Skin of body (tissue), 2 donors: ENCODE data around the gene PRSS35. TPM values are rescaled to one million over a fixed set of nuclear protein-coding genes. Genes with fewer than 3 reads are reported as not detected.
A peak's percentile ranks its signal among the peaks of the same experiment; 100 is the strongest.
"Not testable (repeated sequence)": the region's sequence is repeated elsewhere in the genome, so short reads cannot be mapped to it uniquely, and the experiment has no call there.

Experiments
- DNase-seq: peaks from one replicate; lab custom pipeline; 2025; lab: John Stamatoyannopoulos, UW
- total RNA-seq: library from RNA; depleted of rRNA; stranded (reverse); fragments of >200 nt; gene quantifications from one replicate; pipeline ENCODE4 v1.2.3, GENCODE V29; 2014

PRSS35 gene, protein sequence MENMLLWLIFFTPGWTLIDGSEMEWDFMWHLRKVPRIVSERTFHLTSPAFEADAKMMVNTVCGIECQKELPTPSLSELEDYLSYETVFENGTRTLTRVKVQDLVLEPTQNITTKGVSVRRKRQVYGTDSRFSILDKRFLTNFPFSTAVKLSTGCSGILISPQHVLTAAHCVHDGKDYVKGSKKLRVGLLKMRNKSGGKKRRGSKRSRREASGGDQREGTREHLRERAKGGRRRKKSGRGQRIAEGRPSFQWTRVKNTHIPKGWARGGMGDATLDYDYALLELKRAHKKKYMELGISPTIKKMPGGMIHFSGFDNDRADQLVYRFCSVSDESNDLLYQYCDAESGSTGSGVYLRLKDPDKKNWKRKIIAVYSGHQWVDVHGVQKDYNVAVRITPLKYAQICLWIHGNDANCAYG
- 4.4 TPM for total RNA-seq

GRCh38 chr6:83511901-83512681, at the start of gene PRSS35:
Gene PRSS35 (plus strand): TSS chr6:83512534. CDS start chr6:83523442, 10,908 bp downstream.
- no peak for DNase-seq

DNA sequence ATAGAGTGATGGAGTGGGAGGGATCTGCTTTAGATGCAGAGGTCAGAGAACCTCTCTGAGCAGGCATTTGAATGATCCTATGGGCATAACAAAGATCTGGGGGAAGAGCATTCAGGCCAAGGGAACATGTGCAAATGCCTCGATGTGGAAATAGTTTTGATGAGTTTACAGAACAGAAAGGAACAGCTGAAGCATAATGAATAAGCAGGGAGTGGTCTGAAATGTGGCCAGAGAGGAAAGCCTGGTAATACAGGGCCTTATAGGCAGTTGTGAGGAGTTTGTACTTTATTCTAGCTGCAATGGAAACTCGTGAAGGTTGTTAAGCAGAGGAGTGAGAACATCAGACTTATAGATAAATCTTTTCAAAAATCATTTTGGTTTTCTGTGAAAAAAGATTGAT, 48.4 kb upstream of the PRSS35 start:
- DNase-seq, result no peak

DNA sequence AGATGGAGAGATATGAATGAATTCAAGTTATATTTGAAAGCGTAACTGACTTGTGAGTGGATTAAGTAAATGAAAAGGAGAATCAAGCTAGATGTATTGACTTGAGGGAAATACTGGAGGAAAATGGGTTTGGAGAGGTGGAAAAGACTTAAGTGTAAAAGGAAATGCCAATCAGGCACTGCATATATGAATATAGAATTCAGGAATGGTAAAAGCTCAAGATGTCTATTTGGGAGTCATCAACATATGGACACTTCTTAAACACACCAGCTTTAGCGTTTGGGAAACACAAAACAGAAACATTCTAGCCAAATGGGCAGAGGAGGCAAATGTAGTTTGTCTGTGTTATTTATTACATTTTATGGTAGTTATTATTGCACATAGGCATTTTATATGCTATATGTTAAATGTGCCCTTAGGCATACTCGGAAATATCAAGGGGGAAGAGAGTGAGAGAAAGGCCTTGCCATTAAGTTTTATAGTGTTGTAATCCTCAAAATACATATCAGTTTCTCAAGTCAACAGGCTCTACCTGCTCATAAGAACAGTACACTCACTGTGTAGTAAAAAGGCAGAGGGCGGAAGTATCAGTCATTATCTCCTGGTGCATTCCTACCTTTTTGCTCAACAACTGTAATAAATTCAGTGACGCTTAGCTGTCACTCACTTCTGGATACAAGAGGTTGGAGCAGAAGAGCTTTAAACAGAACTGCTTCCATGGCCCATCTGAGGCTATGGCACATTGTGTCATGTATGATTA, 47.8 kb upstream of the PRSS35 start:
- DNase-seq, result no peak

GRCh38 chr6:83466328-83466727, 46.0 kb upstream of the PRSS35 start:
- DNase-seq, result no peak

GRCh38 chr6:83467620-83468036, 44.7 kb upstream of the PRSS35 start:
- no peak for DNase-seq

- DNase-seq, result no peak
Observed at GRCh38 chr6:83470001-83470400, 42.3 kb upstream of the PRSS35 start.

DNA sequence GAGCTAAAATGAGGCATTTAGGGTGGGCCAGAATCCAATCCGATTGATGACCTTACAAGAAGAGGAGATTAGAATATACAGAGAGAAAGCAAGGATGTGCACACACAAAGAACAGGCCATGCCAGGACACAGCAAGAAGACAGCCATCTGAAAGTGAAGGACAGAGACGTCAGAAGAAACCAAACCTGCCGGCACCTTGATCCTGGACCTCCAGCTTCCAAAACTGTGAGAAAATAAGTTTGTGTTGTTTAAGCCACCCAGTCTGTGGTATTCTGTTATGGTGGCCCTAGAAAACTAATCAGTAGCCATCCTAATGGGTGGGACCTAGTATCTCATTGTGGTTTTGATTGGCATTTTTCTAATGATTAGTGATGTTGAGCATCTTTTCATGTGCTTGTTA, 41.7 kb upstream of the PRSS35 start:
- no peak for DNase-seq

DNA sequence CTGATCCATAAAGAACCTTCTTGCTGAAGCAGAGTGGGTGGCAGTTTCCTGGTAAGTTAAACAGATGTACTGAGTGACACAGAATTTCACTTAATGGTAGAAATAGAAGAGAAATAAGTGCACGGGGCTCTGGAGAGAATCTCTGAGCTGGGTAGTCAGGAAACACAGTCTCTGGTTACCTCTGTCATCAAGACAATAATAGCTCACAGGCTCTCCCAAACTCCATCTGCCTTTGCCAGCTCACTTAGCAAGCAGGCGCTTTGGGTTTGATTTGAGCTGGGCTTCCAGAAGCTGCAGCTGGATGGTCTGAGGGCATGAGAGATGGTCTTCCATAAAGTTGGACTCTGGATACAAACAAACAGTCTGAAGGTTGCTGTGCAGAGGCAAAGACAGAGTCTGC, 39.6 kb upstream of the PRSS35 start:
- no peak for DNase-seq

DNA sequence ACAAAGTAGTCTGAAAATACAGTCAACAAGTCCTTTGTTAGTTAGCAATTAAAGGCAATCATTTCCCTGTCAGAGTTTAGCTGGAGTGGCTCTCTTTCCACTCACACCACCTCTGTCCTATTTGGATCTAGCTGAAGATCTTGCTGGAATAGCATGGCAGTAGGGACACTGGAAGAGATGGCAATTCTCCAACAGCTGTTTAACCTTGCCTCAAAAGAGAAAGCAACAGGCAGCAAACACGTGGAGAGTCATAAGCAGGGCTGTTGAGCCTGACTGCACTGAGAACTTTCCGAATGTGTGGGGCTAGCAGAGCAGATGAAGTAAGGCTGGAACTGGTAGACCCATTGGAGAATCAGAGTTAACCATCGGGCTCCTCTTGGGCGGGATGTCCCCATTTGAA, 38.0 kb upstream of the PRSS35 start:
- no peak for DNase-seq

DNA sequence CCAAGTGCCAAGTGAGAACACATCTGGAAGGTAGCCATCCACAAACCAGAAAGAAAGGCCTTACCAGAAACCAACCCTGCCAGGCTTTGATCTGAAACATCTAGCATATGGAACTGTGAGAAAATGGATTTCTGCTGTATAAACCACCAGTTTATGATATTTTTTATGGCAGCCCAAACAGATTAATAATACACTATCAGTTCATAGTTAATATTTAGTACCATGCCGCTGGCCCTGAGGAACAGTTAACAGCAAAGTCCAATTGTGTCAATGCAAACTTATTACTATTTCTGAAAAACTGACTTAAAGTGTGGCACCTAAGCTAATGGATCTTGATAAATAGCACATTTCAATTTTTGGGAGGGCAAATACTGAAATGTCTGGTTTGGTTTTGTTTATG, 35.4 kb upstream of the PRSS35 start:
- DNase-seq, result no peak

DNA sequence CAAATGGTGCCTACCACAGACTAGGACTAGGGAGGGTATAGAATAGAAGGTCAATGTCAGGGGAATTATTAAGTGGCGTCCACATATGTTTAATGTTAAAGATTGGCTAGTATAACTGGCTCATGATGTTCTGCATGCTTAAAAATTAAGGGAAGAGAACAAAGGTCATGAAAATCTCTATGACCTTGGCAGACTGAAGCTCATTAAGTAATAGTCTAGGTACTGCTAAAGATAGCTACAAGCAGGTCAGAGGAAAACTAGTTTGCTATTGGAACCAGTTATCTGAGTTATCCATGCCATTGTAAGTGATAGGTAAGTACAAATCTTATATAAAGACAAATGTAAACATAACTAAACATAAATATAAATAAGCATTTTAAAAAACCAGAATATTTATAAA, 32.9 kb upstream of the PRSS35 start:
- no peak for DNase-seq

GRCh38 chr6:83480470-83480869, 31.9 kb upstream of the PRSS35 start:
- no peak for DNase-seq

DNA sequence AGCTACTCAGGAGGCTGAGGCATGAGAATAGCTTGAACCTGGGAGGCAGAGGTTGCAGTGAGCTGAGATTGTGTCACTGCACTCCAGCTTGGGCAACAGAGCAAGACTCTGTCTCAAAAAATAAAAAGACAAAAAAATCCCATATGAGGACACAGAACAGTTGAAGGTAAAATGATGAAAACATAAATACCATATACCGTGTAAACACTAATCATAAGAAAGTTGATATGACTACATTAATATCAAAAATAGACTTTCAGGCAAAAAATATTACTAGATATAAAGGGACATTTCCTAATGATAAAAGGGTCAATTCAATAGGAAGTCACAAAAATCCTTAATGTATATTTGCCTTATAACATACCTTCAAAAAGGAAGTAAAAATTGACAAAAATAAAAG, 30.4 kb upstream of the PRSS35 start:
- DNase-seq, result not testable (repeated sequence)

DNA sequence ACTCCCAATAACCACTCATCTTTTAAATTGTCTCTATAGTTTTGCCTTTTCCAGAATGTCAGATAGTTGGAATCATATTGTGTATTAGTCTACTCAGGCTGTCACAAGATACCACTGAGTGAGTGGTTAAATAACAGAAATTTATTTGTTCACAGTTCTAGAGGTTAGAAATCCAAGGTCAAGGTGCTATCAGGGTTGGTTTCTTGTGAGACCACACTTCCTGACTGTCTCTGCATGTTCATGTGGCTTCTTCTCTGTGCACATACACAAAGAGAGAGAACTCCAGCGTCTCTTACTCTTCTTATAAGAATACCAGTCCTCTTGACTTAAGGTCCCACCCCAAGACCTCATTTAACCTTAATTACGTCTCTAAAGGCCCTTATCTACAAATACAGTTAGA, 23.9 kb upstream of the PRSS35 start:
- no peak for DNase-seq

GRCh38 chr6:83488861-83489260, 23.5 kb upstream of the PRSS35 start:
- DNase-seq, result no peak

- no peak for DNase-seq
Observed at GRCh38 chr6:83490217-83490807, 22.0 kb upstream of the PRSS35 start.

GRCh38 chr6:83505356-83505755, 7.0 kb upstream of the PRSS35 start:
- DNase-seq, result peak; percentile 2

- DNase-seq, result no peak
Observed at GRCh38 chr6:83509441-83509840, 2.9 kb upstream of the PRSS35 start.

GRCh38 chr6:83510791-83511190, 1.5 kb upstream of the PRSS35 start:
- no peak for DNase-seq

DNA sequence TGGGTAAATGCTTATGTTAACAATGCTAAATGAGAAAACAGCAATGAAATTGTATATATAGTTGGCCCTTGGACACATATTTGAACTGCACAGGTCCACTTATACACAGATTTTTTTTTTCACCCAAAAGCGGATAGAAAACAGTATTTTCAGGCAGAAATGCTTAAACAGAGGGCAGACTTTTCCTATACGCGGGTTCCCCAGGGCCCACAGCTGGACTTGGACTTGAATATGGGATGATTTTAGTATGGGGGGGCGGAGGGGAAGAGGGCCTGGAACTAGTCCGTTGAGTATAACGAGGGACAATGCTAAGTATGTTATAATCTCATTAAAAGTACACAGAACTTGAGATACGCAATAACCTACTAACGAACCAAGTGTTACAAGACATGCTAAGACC, 1.1 kb upstream of the PRSS35 start:
- DNase-seq, result no peak

DNA sequence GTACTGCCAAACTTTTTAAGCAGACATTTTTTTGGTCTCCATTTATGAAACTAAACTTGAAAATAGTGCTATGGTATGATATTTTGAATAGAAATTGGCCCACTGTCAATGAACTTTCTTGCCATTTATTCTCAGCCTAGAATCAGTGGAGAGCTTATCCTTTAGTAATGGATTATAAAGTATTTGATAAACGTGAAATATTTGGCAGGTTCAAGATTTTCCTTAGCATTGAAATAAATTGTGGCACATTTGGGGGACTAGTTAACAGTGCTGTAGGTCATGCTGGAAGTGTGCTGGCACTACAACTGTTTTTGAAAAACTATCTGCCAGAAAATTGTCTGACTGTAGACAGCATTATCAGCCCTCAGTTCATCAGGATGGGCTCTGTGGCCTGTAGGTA, 2.1 kb downstream of the PRSS35 start:
- DNase-seq, result no peak
